AG10803 (cell line): Measurements from ENCODE around the gene HIGD1C.
"Not testable (repeated sequence)": the region's sequence is repeated elsewhere in the genome, so short reads cannot be mapped to it uniquely, and the experiment has no call there.

ENCODE experiments used
- DNase-seq: peaks from one replicate; pipeline ENCODE4 v3.0.0; 2010; ENCODE audit warnings: low read depth
- H3K4me3 ChIP-seq: 2 replicates; pipeline ENCODE4 v1.5.1; 2011; ENCODE audit warnings: mild to moderate bottlenecking, low read length, control low read depth
- CTCF ChIP-seq: conservative IDR thresholded peaks from 2 replicates; pipeline ENCODE4 v1.5.1; 2011; ENCODE audit warnings: mild to moderate bottlenecking, low read length, control low read depth, inconsistent platforms

HIGD1C gene

GRCh38 chr12:51009056-51009440, 56.7 kb downstream of the HIGD1C start:
- no peak for DNase-seq
- TF ChIP-seq CTCF = no peak
- no peak overlapping the region for H3K4me3 ChIP-seq

GRCh38 chr12:51011955-51012354, 59.6 kb downstream of the HIGD1C start:
- no peak overlapping the region for H3K4me3 ChIP-seq
- DNase-seq = no peak
- TF ChIP-seq CTCF = no peak

DNA sequence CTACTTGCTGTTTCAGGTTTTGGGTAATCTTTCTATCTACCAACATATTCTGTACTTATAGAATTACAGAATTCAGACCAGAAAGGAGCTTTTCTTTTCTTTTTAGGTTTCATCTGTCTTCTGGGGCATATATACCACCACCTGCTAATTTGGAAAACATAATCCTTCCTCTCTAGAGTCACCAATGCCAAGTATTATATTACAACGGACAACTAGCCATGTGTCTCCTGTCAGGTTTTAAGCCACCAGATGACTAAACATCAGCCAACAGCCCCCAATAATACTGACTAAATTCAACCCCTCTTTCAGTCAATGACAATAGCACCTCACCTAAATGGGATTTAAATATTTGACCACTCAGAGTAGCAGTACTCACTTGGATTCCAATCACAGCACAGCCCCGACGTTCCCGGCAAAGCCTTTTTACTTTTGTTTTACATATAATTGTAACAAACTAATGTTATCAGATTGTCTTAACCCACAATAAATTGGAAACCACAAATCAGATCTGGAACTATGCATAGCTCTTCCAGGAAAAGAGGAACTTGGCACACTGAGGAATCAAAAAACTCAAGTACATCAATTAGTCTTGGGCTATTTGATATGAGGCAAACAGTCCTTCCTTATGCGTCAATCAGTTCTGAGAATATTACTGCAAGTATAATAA, 60.4 kb downstream of the HIGD1C start:
- TF ChIP-seq CTCF = no peak
- DNase-seq = no peak
- H3K4me3 ChIP-seq = no peak overlapping the region

DNA sequence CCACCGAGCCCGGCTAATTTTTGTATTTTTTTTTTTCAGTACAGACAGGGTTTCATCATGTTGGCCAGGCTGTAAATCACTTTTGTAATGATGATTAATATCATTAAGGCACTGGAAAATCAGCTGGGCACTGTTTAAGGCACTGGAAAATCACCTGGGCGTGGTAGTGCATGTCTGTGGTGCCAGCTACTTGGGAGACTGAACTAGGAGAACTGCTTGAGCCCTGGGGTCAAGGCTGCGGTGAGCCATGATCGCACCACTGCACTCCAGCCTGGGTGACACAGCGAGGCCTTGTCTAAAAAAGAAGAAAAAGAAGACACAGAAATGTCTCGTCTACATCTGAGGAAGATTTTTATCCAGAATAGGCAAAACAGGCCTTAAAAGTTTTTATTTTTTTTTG, 61.1 kb downstream of the HIGD1C start:
- DNase-seq = no peak
- H3K4me3 ChIP-seq = no peak overlapping the region
- no peak for TF ChIP-seq CTCF

- H3K4me3 ChIP-seq, DNase-seq: not testable (repeated sequence)
Observed at GRCh38 chr12:51014467-51014866, 62.1 kb downstream of the HIGD1C start.

- no peak overlapping the region for H3K4me3 ChIP-seq
- DNase-seq = no peak
- no peak for TF ChIP-seq CTCF
Observed at GRCh38 chr12:51017452-51017851, 65.1 kb downstream of the HIGD1C start.

GRCh38 chr12:51018956-51019355, 66.6 kb downstream of the HIGD1C start:
- no peak overlapping the region for H3K4me3 ChIP-seq
- TF ChIP-seq CTCF = no peak
- DNase-seq = no peak

DNA sequence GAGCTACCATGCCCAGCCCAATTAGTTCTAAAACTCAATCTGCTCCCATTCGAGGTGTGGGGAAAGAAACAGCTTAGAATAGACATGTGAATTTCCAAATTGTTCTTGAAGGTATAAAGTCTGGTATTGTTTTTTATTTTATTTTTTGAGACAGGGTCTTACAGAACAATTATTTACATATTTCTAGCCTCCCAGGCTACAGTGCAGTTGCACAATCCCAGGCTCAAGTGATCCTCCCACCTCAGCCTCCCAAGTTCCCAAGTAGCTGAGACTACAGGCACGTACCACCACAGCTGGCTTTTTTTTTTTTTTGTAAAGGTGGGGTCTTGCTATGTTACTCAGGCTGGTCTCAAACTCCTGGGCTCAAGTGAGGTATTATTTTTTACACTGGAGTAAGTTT, 67.6 kb downstream of the HIGD1C start:
- TF ChIP-seq CTCF = no peak
- H3K4me3 ChIP-seq = no peak overlapping the region
- no peak for DNase-seq
